K562 (cell line): ENCODE data around the gene CMIP. TPM values are rescaled to one million over a fixed set of nuclear protein-coding genes. Genes with fewer than 3 reads are reported as not detected.

Source experiments
- ATAC-seq: fragments of 200-7000 bp; cut with Tn5 transposase; 3 replicates; pipeline ENCODE4 v1.9.1; 2020; ENCODE audit warnings: moderate library complexity
- BruUV-seq: library from RNA; stranded (reverse); fragments of 400-500 nt; replicated peaks from 2 replicates; lab custom pipeline; 2021; lab: Mats Ljungman, UMichigan
- CTCF ChIA-PET: fragments of 300-600 bp; formaldehyde crosslinking; extraction: SDS; loops from one replicate; lab custom pipeline; 2021; ENCODE audit warnings: low intra/inter-chr PET ratio; lab: Yijun Ruan, JAX
- POLR2A ChIA-PET: fragments of 300-600, 350-650 bp; sonication (Branson Sonifier 250); formaldehyde crosslinking; extraction: SDS; loops from one replicate; lab custom pipeline; 2021; ENCODE audit warnings: antibody characterized with exemption, inconsistent platforms; lab: Yijun Ruan, JAX
- DNase-seq, 4 experiments: peaks; one replicate each; pipeline versions ENCODE4 v3.0.0 to v3.0.0-alpha.2; 2011 to 2018; ENCODE audit warnings: low spot score in 3 of 4, mixed read lengths in 3 of 4; ENCODE audit errors: extremely low read depth in 1 of 4
- FAIRE-seq: peaks from 2 replicates; lab custom pipeline; 2011; peaks lifted over from hg19 to GRCh38; lab: Jason Lieb, UNC
- H2AFZ ChIP-seq: 2 replicates; pipeline ENCODE4 v1.6.0; 2011; ENCODE audit warnings: low read depth, low read length, control low read depth, inconsistent platforms
- H3K27ac ChIP-seq: fragments of 200-600 bp; 3 replicates; pipeline ENCODE4 v1.8.0; 2011; ENCODE audit warnings: low read depth, mild to moderate bottlenecking, control low read depth, inconsistent platforms, low read length, moderate library complexity, mixed read lengths; ENCODE audit errors: extremely low read depth
- H3K27me3 ChIP-seq, 2 experiments: fragments of 300-600 bp in 1 of 2; 2 replicates in 1 of 2; 3 replicates in 1 of 2; pipeline versions ENCODE4 v1.6.0 to v1.8.0; 2011; ENCODE audit warnings: inconsistent platforms in 2 of 2, low read length in 2 of 2, mild to moderate bottlenecking in 1 of 2, mixed read lengths in 1 of 2, moderate library complexity in 1 of 2; ENCODE audit not compliant: control insufficient read depth in 2 of 2, insufficient read depth in 2 of 2
- H3K36me3 ChIP-seq: fragments of 300-600 bp; 3 replicates; pipeline ENCODE4 v1.8.0; 2011; ENCODE audit warnings: mild to moderate bottlenecking, low read length, inconsistent platforms; ENCODE audit not compliant: control insufficient read depth, insufficient read depth
- H3K4me1 ChIP-seq, 2 experiments: fragments of 200-600 bp in 1 of 2; replicated peaks in 1 of 2; 2 replicates in 1 of 2; 3 replicates in 1 of 2; pipeline versions ENCODE4 v1.5.1 to v1.8.0; 2011; ENCODE audit warnings: inconsistent platforms in 2 of 2, low read length in 2 of 2, mild to moderate bottlenecking in 1 of 2, mixed read lengths in 1 of 2, moderate library complexity in 1 of 2; ENCODE audit not compliant: control insufficient read depth in 2 of 2, insufficient read depth in 2 of 2
- H3K4me2 ChIP-seq: 2 replicates; pipeline ENCODE4 v1.6.1; 2011; ENCODE audit warnings: low read length, control low read depth, inconsistent platforms, mixed read lengths; ENCODE audit not compliant: insufficient read depth
- H3K4me3 ChIP-seq: fragments of 200-600 bp; sonication (generic), shearing (Covaris generic); 2 replicates; pipeline ENCODE4 v1.5.1; 2016; ENCODE audit warnings: control low read depth, inconsistent platforms
- H3K79me2 ChIP-seq: fragments of 200-600 bp; 3 replicates; pipeline ENCODE4 v1.8.0; 2011; ENCODE audit warnings: low read length, inconsistent platforms; ENCODE audit not compliant: control insufficient read depth, insufficient read depth
- H3K9ac ChIP-seq, 2 experiments: 2 replicates each; pipeline versions ENCODE4 v1.6.0 to v1.6.1; 2011; ENCODE audit warnings: low read depth in 2 of 2, low read length in 2 of 2, control low read depth in 1 of 2, inconsistent platforms in 1 of 2, mild to moderate bottlenecking in 1 of 2, mixed read lengths in 1 of 2; ENCODE audit not compliant: insufficient read depth in 1 of 2
- H3K9me1 ChIP-seq: one replicate; pipeline ENCODE4 v1.6.0; 2011; ENCODE audit warnings: inconsistent platforms, mild to moderate bottlenecking, low read length, moderate library complexity; ENCODE audit not compliant: control insufficient read depth, insufficient read depth
- H3K9me3 ChIP-seq: replicated peaks from 2 replicates; pipeline ENCODE4 v1.5.1; 2011; ENCODE audit warnings: low read depth, low read length, inconsistent platforms; ENCODE audit not compliant: control insufficient read depth, insufficient read depth
- H4K20me1 ChIP-seq: replicated peaks from 2 replicates; pipeline ENCODE4 v1.6.1; 2011; ENCODE audit warnings: low read length, inconsistent platforms, mixed read lengths; ENCODE audit not compliant: control insufficient read depth, insufficient read depth
- CREBBP ChIP-seq: IDR thresholded peaks from one replicate; pipeline ENCODE4 v1.6.1; 2012; ENCODE audit warnings: low read depth, mild to moderate bottlenecking, control low read depth, inconsistent platforms, low read length
- IRF2 ChIP-seq: sonication (generic); formaldehyde crosslinking; IDR thresholded peaks from 2 replicates; pipeline ENCODE4 v1.8.1; 2022; ENCODE audit warnings: mild to moderate bottlenecking, missing genetic modification reagents
- SMAD2 ChIP-seq: fragments of 150-350 bp; IDR thresholded peaks from 2 replicates; pipeline ENCODE4 v1.6.1; 2014; ENCODE audit warnings: low read depth, mild to moderate bottlenecking, low read length
- TAF9B ChIP-seq: fragments of 450-650 bp; IDR thresholded peaks from 2 replicates; pipeline ENCODE4 v1.6.1; 2018; ENCODE audit warnings: mild to moderate bottlenecking; ENCODE audit not compliant: partially characterized antibody
- TAL1 ChIP-seq: fragments of 450-650 bp; IDR thresholded peaks from 2 replicates; pipeline ENCODE4 v1.6.1; 2016; ENCODE audit warnings: mild to moderate bottlenecking
- TOE1 ChIP-seq, 2 experiments: fragments of 450-650 bp in 1 of 2; sonication (generic) in 1 of 2; formaldehyde crosslinking in 1 of 2; IDR thresholded peaks; 2 replicates each; pipeline versions ENCODE4 v1.7.1 to v1.8.0; 2016 to 2022; ENCODE audit warnings: borderline replicate concordance in 2 of 2, mild to moderate bottlenecking in 2 of 2, antibody characterized with exemption in 1 of 2, inconsistent platforms in 1 of 2, low read depth in 1 of 2, missing genetic modification reagents in 1 of 2, moderate library complexity in 1 of 2
- ZNF212 ChIP-seq: fragments of 450-650 bp; formaldehyde crosslinking; IDR thresholded peaks from 2 replicates; pipeline ENCODE4 v1.4.0; 2020; ENCODE audit warnings: mild to moderate bottlenecking
- WGBS: fragments of 100-300 bp; shearing (Covaris generic); methylation state at CpG from one replicate; pipeline ENCODE4 v1.1.6; 2016; ENCODE audit warnings: low coverage, mixed read lengths; ENCODE audit not compliant: insufficient coverage; ENCODE audit errors: missing lambda C conversion rate; 5-methylcytosine and 5-hydroxymethylcytosine counted together
- in situ Hi-C: fragments of 300-500 bp; cut with MboI; formaldehyde crosslinking; loops from 4 replicates; pipeline ENCODE4 v1.15.0; 2018; ENCODE audit warnings: inconsistent platforms, mixed read lengths
- intact Hi-C: fragments of 100-400 bp; cut with micrococcal nuclease; formaldehyde crosslinking; loops from 2 replicates; pipeline ENCODE4 v1.14.2; 2022
- polyA plus RNA-seq, 8 experiments: library from polyadenylated mRNA; depleted of rRNA in 4 of 8; stranded (reverse) in 5 of 8; unstranded in 3 of 8; fragments of >200 nt; fragmentation: Nextera tagmentation in 2 of 8; fragmentation: Illumina TruSeq in 1 of 8; extraction: Ambion mirVana in 2 of 8; extraction: Trizol in 1 of 8; gene quantifications; 2 replicates each; pipeline versions ENCODE4 v1.2.1 to v1.2.3, GENCODE V29; 2011 to 2014; ENCODE audit warnings: inconsistent platforms in 1 of 8, missing spikeins in 1 of 8
- total RNA-seq, 7 experiments: library from RNA; depleted of rRNA in 6 of 7; stranded (reverse); fragments of >200 nt in 6 of 7; fragmentation: Illumina TruSeq in 2 of 7; extraction: Trizol in 2 of 7; gene quantifications; 2 replicates each; pipeline versions ENCODE4 v1.2.1 to v1.2.3, GENCODE V29; 2011 to 2021; ENCODE audit warnings: low replicate concordance in 1 of 7
- TF ChIP-seq, protein P1 (sequence below): IDR thresholded peaks from 2 replicates; pipeline ENCODE4 v1.6.1; 2012; ENCODE audit warnings: low read depth, low read length, improper control_type of control experiment, borderline replicate concordance
- TF ChIP-seq, protein P2 (sequence below): IDR thresholded peaks from 3 replicates; pipeline ENCODE4 v1.6.1; 2011; ENCODE audit warnings: borderline replicate concordance, mild to moderate bottlenecking, moderate library complexity; ENCODE audit not compliant: insufficient read length; ENCODE audit errors: extremely low read depth

Gene CMIP
- total and polyA plus RNA-seq, 9 of the 15 experiments (the other 6 are each of a cell fraction or from before 2014, with no cell fraction given): 0.94 to 82.5 (median 10.3) TPM

DNA sequence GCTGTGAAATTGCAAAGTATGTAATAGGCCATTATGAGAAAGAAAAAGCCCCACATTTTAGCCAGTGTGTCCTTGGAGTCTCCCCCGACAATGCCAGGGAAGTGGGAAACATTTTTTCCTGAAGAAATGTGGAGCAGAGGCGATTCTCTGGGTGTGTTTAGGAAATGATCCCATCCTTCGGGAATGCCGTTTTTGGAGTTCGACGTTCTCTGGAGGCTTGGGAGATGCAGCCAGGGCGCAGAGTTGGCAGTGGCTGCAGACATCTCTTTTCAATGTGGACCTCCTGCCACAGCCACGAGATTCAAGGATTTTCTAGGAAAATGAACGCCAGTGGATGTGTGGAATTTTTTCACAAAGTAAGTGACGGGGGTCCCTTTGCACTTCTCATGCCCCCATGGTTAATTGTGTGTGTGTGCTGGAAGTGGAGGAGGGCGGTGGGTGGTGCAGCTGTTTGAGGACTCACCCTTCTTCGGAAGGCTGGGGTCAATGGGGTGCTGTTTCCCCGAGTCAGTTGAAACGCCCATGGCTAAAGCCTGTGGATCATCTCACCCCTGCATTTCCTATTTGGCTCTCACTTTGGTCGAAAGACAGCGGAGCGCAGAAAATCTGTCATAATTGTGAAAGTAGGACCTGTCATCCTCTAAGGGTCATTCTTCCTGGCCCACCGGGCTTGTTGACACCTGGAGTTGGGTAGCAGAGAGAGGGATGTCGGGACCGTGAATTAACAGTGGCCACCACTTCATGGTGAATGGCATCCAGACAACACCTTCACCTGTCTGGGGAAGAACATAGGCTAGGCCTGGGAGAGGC is 73.2 kb downstream of the CMIP start:
- H3K36me3 ChIP-seq: peaks cover 28% of the 10 kb centered on the region; the same call in 2 of the 3 replicates
- POLR2A ChIA-PET: no interaction called here
- intact Hi-C loops: no loop called here
- peaks cover 79% of the 10 kb centered on the region for H3K79me2 ChIP-seq
- no peak overlapping the region for H3K9ac ChIP-seq
- H2AFZ ChIP-seq: no peak overlapping the region
- no peaks in the 10 kb centered on the region for H3K27me3 ChIP-seq
- H3K4me2 ChIP-seq: no peak overlapping the region
- no TSS peak for BruUV-seq
- H3K27ac ChIP-seq: no peak overlapping the region
- FAIRE-seq: no peak
- H4K20me1 ChIP-seq: peaks cover 17% of the 10 kb centered on the region; the same call in 1 of the 2 replicates
- peaks cover 26% of the 10 kb centered on the region in 2 experiments for H3K4me1 ChIP-seq
- in situ Hi-C loops: no loop called here
- no peak for TF ChIP-seq TAL1
- TF ChIP-seq ZNF212: no peak
- TF ChIP-seq TAF9B: no peak
- no peak for TF ChIP-seq CREBBP
- no peak for TF ChIP-seq TOE1 (IDR thresholded peaks at IDR 0.05; ENCODE audit: borderline replicate concordance)
- TF ChIP-seq TOE1 (CRISPR knock-in tag; IDR thresholded peaks at IDR 0.05; ENCODE audit: borderline replicate concordance, low read depth): no peak
- no peak for TF ChIP-seq IRF2 (CRISPR knock-in tag)
- TF ChIP-seq, protein P1, sequence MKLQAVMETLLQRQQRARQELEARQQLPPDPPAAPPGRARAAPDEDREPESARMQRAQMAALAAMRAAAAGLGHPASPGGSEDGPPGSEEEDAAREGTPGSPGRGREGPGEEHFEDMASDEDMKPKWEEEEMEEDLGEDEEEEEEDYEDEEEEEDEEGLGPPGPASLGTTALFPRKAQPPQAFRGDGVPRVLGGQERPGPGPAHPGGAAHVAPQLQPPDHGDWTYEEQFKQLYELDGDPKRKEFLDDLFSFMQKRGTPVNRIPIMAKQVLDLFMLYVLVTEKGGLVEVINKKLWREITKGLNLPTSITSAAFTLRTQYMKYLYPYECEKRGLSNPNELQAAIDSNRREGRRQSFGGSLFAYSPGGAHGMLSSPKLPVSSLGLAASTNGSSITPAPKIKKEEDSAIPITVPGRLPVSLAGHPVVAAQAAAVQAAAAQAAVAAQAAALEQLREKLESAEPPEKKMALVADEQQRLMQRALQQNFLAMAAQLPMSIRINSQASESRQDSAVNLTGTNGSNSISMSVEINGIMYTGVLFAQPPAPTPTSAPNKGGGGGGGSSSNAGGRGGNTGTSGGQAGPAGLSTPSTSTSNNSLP: no peak
- TF ChIP-seq SMAD2: no peak
- TF ChIP-seq, protein P2, sequence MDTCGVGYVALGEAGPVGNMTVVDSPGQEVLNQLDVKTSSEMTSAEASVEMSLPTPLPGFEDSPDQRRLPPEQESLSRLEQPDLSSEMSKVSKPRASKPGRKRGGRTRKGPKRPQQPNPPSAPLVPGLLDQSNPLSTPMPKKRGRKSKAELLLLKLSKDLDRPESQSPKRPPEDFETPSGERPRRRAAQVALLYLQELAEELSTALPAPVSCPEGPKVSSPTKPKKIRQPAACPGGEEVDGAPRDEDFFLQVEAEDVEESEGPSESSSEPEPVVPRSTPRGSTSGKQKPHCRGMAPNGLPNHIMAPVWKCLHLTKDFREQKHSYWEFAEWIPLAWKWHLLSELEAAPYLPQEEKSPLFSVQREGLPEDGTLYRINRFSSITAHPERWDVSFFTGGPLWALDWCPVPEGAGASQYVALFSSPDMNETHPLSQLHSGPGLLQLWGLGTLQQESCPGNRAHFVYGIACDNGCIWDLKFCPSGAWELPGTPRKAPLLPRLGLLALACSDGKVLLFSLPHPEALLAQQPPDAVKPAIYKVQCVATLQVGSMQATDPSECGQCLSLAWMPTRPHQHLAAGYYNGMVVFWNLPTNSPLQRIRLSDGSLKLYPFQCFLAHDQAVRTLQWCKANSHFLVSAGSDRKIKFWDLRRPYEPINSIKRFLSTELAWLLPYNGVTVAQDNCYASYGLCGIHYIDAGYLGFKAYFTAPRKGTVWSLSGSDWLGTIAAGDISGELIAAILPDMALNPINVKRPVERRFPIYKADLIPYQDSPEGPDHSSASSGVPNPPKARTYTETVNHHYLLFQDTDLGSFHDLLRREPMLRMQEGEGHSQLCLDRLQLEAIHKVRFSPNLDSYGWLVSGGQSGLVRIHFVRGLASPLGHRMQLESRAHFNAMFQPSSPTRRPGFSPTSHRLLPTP: no peak
- CTCF ChIA-PET: no interaction called here
- no peak for ATAC-seq
- no peak for DNase-seq
- WGBS: 94% methylated on average over 20 of the region's 20 CpGs
- H3K4me3 ChIP-seq: no peak overlapping the region
- no peaks in the 10 kb centered on the region for H3K9me3 ChIP-seq
- H3K9me1 ChIP-seq: no peaks in the 10 kb centered on the region
